Right forelimb (tissue), 1 donor: ENCODE measurements around the gene ATP13A4.

Experiments used
- DNase-seq: peaks from one replicate; pipeline ENCODE4 v3.0.0-alpha.2; 2018

ATP13A4 gene

GRCh38 chr3:193489949-193490348 lies 64.7 kb downstream of the ATP13A4 start:
- no peak for DNase-seq

GRCh38 chr3:193488741-193489140 lies 66.0 kb downstream of the ATP13A4 start:
- no peak for DNase-seq

GRCh38 chr3:193483988-193484539 lies 70.6 kb downstream of the ATP13A4 start:
- no peak for DNase-seq

GRCh38 chr3:193481436-193481835 lies 73.3 kb downstream of the ATP13A4 start:
- DNase-seq, result no peak

- DNase-seq, result no peak
These were observed 80.2 kb downstream of the ATP13A4 start for GRCh38 chr3:193474446-193474845.

- DNase-seq, result no peak
These were observed 84.0 kb downstream of the ATP13A4 start for GRCh38 chr3:193470710-193471109.

- no peak for DNase-seq
These were observed 88.6 kb downstream of the ATP13A4 start for GRCh38 chr3:193465992-193466608.

- no peak for DNase-seq
These were observed 89.8 kb downstream of the ATP13A4 start for GRCh38 chr3:193464889-193465288.

GRCh38 chr3:193457526-193457925 lies 97.2 kb downstream of the ATP13A4 start:
- DNase-seq, result no peak

GRCh38 chr3:193452338-193452737 lies 102.4 kb downstream of the ATP13A4 start:
- DNase-seq, result no peak

GRCh38 chr3:193451902-193452301 lies 102.8 kb downstream of the ATP13A4 start:
- DNase-seq, result no peak

- DNase-seq, result no peak
These were observed 107.6 kb downstream of the ATP13A4 start for GRCh38 chr3:193446965-193447602.

- no peak for DNase-seq
These were observed 115.3 kb downstream of the ATP13A4 start for GRCh38 chr3:193439423-193439822.

- no peak for DNase-seq
These were observed 135.9 kb downstream of the ATP13A4 start for GRCh38 chr3:193418576-193419373.

- DNase-seq, result no peak
These were observed 138.1 kb downstream of the ATP13A4 start for GRCh38 chr3:193416629-193417028.

- DNase-seq, result no peak
These were observed 147.0 kb downstream of the ATP13A4 start for GRCh38 chr3:193407688-193408087.

GRCh38 chr3:193407112-193407511 lies 147.6 kb downstream of the ATP13A4 start:
- no peak for DNase-seq

GRCh38 chr3:193403307-193403706 lies 151.4 kb downstream of the ATP13A4 start:
- no peak for DNase-seq

- DNase-seq, result no peak
These were observed 154.4 kb downstream of the ATP13A4 start for GRCh38 chr3:193400304-193400703.

GRCh38 chr3:193396451-193397244 lies 158.0 kb downstream of the ATP13A4 start:
- DNase-seq, result no peak

- DNase-seq, result no peak
These were observed 162.8 kb downstream of the ATP13A4 start for GRCh38 chr3:193391902-193392301.

- DNase-seq, result no peak
These were observed 165.4 kb downstream of the ATP13A4 start for GRCh38 chr3:193389335-193389734.

GRCh38 chr3:193388361-193388760 lies 166.3 kb downstream of the ATP13A4 start:
- no peak for DNase-seq
